B cell (primary cell): ENCODE results near the gene DHRS11. TPM values are rescaled to one million over a fixed set of nuclear protein-coding genes. Genes with fewer than 3 reads are reported as not detected.

Experiments
- ATAC-seq: fragments of 200-7000 bp; cut with Tn5 transposase; one replicate; pipeline ENCODE4 v1.10.0; 2021; ENCODE audit warnings: low read depth, mild to moderate bottlenecking, moderate number of reproducible peaks, moderate library complexity
- CTCF ChIA-PET: fragments of 350-600 bp; sonication (Branson Sonifier 250); formaldehyde crosslinking; loops from one replicate; lab custom pipeline; 2021; ENCODE audit warnings: antibody characterized with exemption, inconsistent platforms; lab: Charles Lee
- POLR2A ChIA-PET: fragments of 350-600 bp; sonication (Branson Sonifier 250); formaldehyde crosslinking; loops from one replicate; lab custom pipeline; 2021; ENCODE audit warnings: antibody characterized with exemption; lab: Charles Lee
- DNase-seq: peaks from one replicate; pipeline ENCODE4 v3.0.0; 2013
- H2AFZ ChIP-seq: 2 replicates; pipeline ENCODE4 v1.6.1; 2012; ENCODE audit warnings: mild to moderate bottlenecking, low read depth, low read length; ENCODE audit not compliant: insufficient read depth, poor library complexity, severe bottlenecking
- H3K27ac ChIP-seq, 2 donors: 1 replicate in 1 of 2; 2 replicates in 1 of 2; pipeline ENCODE4 v1.5.1; 2012 to 2013; ENCODE audit warnings: low read length in 2 of 2, mild to moderate bottlenecking in 2 of 2, moderate library complexity in 1 of 2
- H3K27me3 ChIP-seq, 4 experiments: fragments of 200-600 bp in 1 of 4; sonication (generic) in 1 of 4; replicated peaks in 1 of 4; 1 replicate in 2 of 4; 2 replicates in 2 of 4; pipeline versions ENCODE4 v1.6.1 to v1.7.0; 2013 to 2016; ENCODE audit warnings: low read length in 3 of 4, mild to moderate bottlenecking in 2 of 4, mixed read lengths in 1 of 4, moderate library complexity in 1 of 4; ENCODE audit not compliant: insufficient read depth in 4 of 4, control insufficient read depth in 3 of 4; ENCODE audit errors: control extremely low read depth in 1 of 4
- H3K36me3 ChIP-seq, 2 experiments: replicated peaks in 1 of 2; 1 replicate in 1 of 2; 2 replicates in 1 of 2; pipeline versions ENCODE4 v1.6.1 to v1.7.1; 2013; ENCODE audit warnings: low read length in 1 of 2; ENCODE audit not compliant: insufficient read depth in 2 of 2, control insufficient read depth in 1 of 2; ENCODE audit errors: control extremely low read depth in 1 of 2, extremely low read depth in 1 of 2
- H3K4me1 ChIP-seq, 2 donors: fragments of 200-600 bp in 1 of 2; sonication (generic) in 1 of 2; 1 replicate in 1 of 2; 2 replicates in 1 of 2; pipeline versions ENCODE4 v1.5.1 to v1.6.1; 2013 to 2017; ENCODE audit warnings: low read length in 2 of 2; ENCODE audit not compliant: control insufficient read depth in 2 of 2, insufficient read depth in 2 of 2
- H3K4me2 ChIP-seq: replicated peaks from 2 replicates; pipeline ENCODE3; 2012; ENCODE audit warnings: mild to moderate bottlenecking, low read depth, low read length; ENCODE audit not compliant: poor library complexity, severe bottlenecking
- H3K4me3 ChIP-seq, 5 experiments: fragments of 200-600 bp in 1 of 5; sonication (generic) in 1 of 5; 1 replicate in 3 of 5; 2 replicates in 2 of 5; pipeline versions ENCODE4 v1.5.1 to v1.7.0; 2011 to 2016; ENCODE audit warnings: low read length in 4 of 5, mild to moderate bottlenecking in 4 of 5, low read depth in 2 of 5, control low read depth in 1 of 5, moderate library complexity in 1 of 5; ENCODE audit not compliant: insufficient read depth in 1 of 5; ENCODE audit errors: control extremely low read depth in 1 of 5, extremely low read depth in 1 of 5
- H3K79me2 ChIP-seq: fragments of 200-600 bp; sonication (generic); one replicate; pipeline ENCODE4 v1.6.0; 2016; ENCODE audit warnings: low read length; ENCODE audit not compliant: control insufficient read depth, insufficient read depth
- H3K9ac ChIP-seq: fragments of 200-600 bp; sonication (generic); 2 replicates; pipeline ENCODE4 v1.6.1; 2017; ENCODE audit warnings: mild to moderate bottlenecking, low read length, moderate library complexity
- H3K9me3 ChIP-seq, 3 donors: one replicate each; pipeline versions ENCODE4 v1.6.1 to v1.7.1; 2013; ENCODE audit warnings: low read length in 2 of 3; ENCODE audit not compliant: control insufficient read depth in 2 of 3, insufficient read depth in 1 of 3; ENCODE audit errors: control extremely low read depth in 1 of 3
- H4K20me1 ChIP-seq: 2 replicates; pipeline ENCODE4 v1.6.0; 2012; ENCODE audit warnings: mild to moderate bottlenecking, low read length; ENCODE audit not compliant: insufficient read depth, control insufficient read depth, poor library complexity, severe bottlenecking
- H3K27ac Mint-ChIP-seq: one replicate; pipeline ENCODE4 v1.8.0; 2021; ENCODE audit warnings: mixed read lengths
- H3K27me3 Mint-ChIP-seq: one replicate; pipeline ENCODE4 v1.8.0; 2021; ENCODE audit warnings: mixed read lengths
- H3K4me1 Mint-ChIP-seq: one replicate; pipeline ENCODE4 v1.8.0; 2021; ENCODE audit warnings: mixed read lengths
- H3K4me3 Mint-ChIP-seq: one replicate; pipeline ENCODE4 v1.8.0; 2021; ENCODE audit warnings: mixed read lengths
- H3K9me3 Mint-ChIP-seq: one replicate; pipeline ENCODE4 v1.8.0; 2022; ENCODE audit warnings: mixed read lengths; ENCODE audit not compliant: insufficient read depth
- EZH2 ChIP-seq: IDR thresholded peaks from 2 replicates; pipeline ENCODE4 v1.6.1; 2012; ENCODE audit warnings: borderline replicate concordance, low read depth, mild to moderate bottlenecking, moderate library complexity, low read length; ENCODE audit not compliant: insufficient read depth, poor library complexity, severe bottlenecking
- WGBS: methylation state at CpG from one replicate; pipeline ENCODE4 v1.1.5; 2013; ENCODE audit warnings: missing lambda C conversion rate; ENCODE audit not compliant: insufficient coverage; 5-methylcytosine and 5-hydroxymethylcytosine counted together
- intact Hi-C: fragments of 100-400 bp; cut with micrococcal nuclease; formaldehyde crosslinking; loops from one replicate; pipeline ENCODE4 v1.10.0; 2022
- polyA plus RNA-seq: library from polyadenylated mRNA; depleted of rRNA; stranded (reverse); fragments of >200 nt; gene quantifications from 2 replicates; pipeline ENCODE4 v1.2.3, GENCODE V29; 2012
- total RNA-seq, 2 donors: library from RNA; stranded (reverse); fragments of 120-200 nt in 1 of 2; gene quantifications; 1 replicate in 1 of 2; 2 replicates in 1 of 2; pipeline versions ENCODE4 v1.2.3 to v1.2.4, GENCODE V29; 2013 to 2022
- TF ChIP-seq, protein P1 (sequence below): fragments of 200-600 bp; IDR thresholded peaks from one replicate; pipeline ENCODE4 v1.8.0; 2022; ENCODE audit warnings: antibody characterized with exemption, mild to moderate bottlenecking

Gene DHRS11
- total and polyA plus RNA-seq, 2 donors (not counting 1 experiment from before 2014, with no cell fraction given), result 4.3 to 8.2 TPM

DNA sequence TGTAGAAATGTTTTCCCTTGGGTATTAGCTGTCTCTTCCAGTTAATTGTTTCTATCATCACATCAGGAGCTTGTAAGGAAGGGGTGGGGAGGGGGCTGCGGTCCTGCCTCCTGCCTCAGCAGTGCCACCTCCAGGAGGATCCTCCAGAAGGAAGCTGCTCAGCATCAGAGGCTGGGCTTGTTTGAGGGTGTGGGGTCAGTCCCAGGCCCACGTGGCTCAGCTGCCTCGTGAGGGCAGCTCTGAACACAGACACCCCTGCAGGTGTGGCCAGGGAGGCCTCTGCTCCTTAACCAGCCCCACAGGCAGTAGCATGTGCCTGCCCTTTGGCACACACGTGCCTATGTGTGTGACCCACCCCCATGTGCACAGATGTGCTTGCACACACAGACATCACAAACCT, 56.0 kb downstream of the DHRS11 start:
- 69% methylated on average over 3 of the region's 4 CpGs for WGBS
- Histone ChIP-seq H3K4me3 (no peak overlapping the region), H3K27ac (no peak overlapping the region), H2AFZ (no peak overlapping the region), H3K9ac (no peak overlapping the region), H3K36me3 (no peaks in the 10 kb centered on the region), H3K79me2 (no peaks in the 10 kb centered on the region), H3K4me1 (peaks cover 0 to under 1% of the 10 kb centered on the region in 2 donors), H3K9me3 (no peaks in the 10 kb centered on the region), H3K27me3 (peaks cover 0 to 36% (median 10%) of the 10 kb centered on the region in 4 experiments), H4K20me1 (no peaks in the 10 kb centered on the region), H3K4me2 (no peak overlapping the region)
- H3K4me3 Mint-ChIP-seq, result no peak overlapping the region
- ChIA-PET POLR2A (no interaction called here), CTCF (interaction anchor here (1.0 kb wide), 1 partner anchor 19 kb away, joined by 4 read pairs; no protein-coding TSS in a partner anchor)
- H3K27ac Mint-ChIP-seq, result no peak overlapping the region
- no peaks in the 10 kb centered on the region for H3K9me3 Mint-ChIP-seq
- DNase-seq (no peak), ATAC-seq (no peak)
- H3K27me3 Mint-ChIP-seq, result peaks cover 73% of the 10 kb centered on the region
- TF ChIP-seq, protein P1, sequence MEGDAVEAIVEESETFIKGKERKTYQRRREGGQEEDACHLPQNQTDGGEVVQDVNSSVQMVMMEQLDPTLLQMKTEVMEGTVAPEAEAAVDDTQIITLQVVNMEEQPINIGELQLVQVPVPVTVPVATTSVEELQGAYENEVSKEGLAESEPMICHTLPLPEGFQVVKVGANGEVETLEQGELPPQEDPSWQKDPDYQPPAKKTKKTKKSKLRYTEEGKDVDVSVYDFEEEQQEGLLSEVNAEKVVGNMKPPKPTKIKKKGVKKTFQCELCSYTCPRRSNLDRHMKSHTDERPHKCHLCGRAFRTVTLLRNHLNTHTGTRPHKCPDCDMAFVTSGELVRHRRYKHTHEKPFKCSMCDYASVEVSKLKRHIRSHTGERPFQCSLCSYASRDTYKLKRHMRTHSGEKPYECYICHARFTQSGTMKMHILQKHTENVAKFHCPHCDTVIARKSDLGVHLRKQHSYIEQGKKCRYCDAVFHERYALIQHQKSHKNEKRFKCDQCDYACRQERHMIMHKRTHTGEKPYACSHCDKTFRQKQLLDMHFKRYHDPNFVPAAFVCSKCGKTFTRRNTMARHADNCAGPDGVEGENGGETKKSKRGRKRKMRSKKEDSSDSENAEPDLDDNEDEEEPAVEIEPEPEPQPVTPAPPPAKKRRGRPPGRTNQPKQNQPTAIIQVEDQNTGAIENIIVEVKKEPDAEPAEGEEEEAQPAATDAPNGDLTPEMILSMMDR, result no peak
- no peak for TF ChIP-seq EZH2
- intact Hi-C loops, result no loop called here
- H3K4me1 Mint-ChIP-seq, result peaks cover 4% of the 10 kb centered on the region

DNA sequence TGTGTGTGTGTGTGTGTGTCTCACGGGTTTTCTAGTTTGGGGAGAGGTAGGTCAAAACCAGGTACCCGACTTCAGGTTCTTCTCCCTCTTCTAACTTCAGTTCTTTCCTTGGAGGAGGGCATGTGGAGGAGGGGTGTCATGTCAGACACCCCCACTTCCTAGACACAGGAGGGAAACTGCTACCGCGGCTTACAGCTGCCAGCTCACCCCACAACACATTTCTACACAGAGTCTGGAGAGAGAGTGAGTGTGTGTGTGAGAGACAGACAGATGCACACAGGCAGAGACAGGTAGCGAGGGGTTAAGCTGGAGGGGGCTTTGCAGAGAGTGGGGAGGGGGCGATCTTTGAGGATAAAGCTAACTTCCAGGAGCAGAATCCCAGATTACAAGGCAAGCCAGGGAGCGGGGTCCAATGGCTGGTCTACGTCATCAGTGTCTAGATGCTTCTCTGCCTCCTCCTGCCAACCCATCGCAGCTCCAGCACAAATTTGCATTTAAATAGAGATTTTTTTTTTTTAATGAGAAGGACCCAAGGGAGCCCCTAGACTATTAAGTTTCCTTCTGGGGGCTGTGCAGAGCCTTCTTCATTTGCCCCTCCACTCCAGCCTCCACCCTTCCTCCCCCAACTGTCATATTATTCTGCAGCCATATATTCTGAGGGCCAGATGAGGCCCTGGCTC, 58.6 kb downstream of the DHRS11 start:
- H3K9ac ChIP-seq, result no peak overlapping the region
- peaks cover 0 to 33% (median 4%) of the 10 kb centered on the region in 4 experiments for H3K27me3 ChIP-seq
- Mint-ChIP-seq H3K4me1 (no peaks in the 10 kb centered on the region), H3K27ac (no peak overlapping the region), H3K4me3 (no peak overlapping the region), H3K9me3 (no peaks in the 10 kb centered on the region), H3K27me3 (peaks cover 65% of the 10 kb centered on the region)
- no peaks in the 10 kb centered on the region for H3K9me3 ChIP-seq
- DNase-seq (no peak), ATAC-seq (no peak)
- no peaks in the 10 kb centered on the region for H4K20me1 ChIP-seq
- ChIA-PET CTCF (no interaction called here), POLR2A (no interaction called here)
- H3K36me3 ChIP-seq, result no peaks in the 10 kb centered on the region
- no peaks in the 10 kb centered on the region for H3K4me1 ChIP-seq
- no peaks in the 10 kb centered on the region for H3K79me2 ChIP-seq
- H3K4me3 ChIP-seq, result no peak overlapping the region
- TF ChIP-seq, protein P1, result no peak
- no peak for TF ChIP-seq EZH2
- H2AFZ ChIP-seq, result no peak overlapping the region
- 58% methylated on average over 3 of the region's 9 CpGs for WGBS
- no peak overlapping the region for H3K4me2 ChIP-seq
- intact Hi-C loops, result no loop called here
- no peak overlapping the region for H3K27ac ChIP-seq
